RWPE2 (cell line): ENCODE measurements around the gene ANKLE2.
"Not testable (repeated sequence)": the region's sequence is repeated elsewhere in the genome, so short reads cannot be mapped to it uniquely, and the experiment has no call there.

Experiments
- ATAC-seq: fragments of 200-7000 bp; cut with Tn5 transposase; 3 replicates; pipeline ENCODE4 v1.9.1; 2021; ENCODE audit warnings: low read depth
- DNase-seq: peaks from one replicate; pipeline ENCODE4 v3.0.0-alpha.2; 2020; ENCODE audit warnings: low spot score
- H3K27ac ChIP-seq: fragments of 450-650 bp; 2 replicates; pipeline ENCODE4 v1.5.1; 2017; ENCODE audit warnings: mild to moderate bottlenecking; ENCODE audit not compliant: poor library complexity, severe bottlenecking
- H3K27me3 ChIP-seq: fragments of 250-450 bp; sonication (Bioruptor Pico); 2 replicates; pipeline ENCODE4 v1.5.1; 2021; ENCODE audit warnings: mild to moderate bottlenecking, moderate library complexity; ENCODE audit not compliant: insufficient read depth, poor library complexity, severe bottlenecking
- H3K36me3 ChIP-seq: fragments of 250-450 bp; sonication (Bioruptor Pico); 2 replicates; pipeline ENCODE4 v1.5.1; 2020; ENCODE audit warnings: low read depth, mild to moderate bottlenecking, moderate library complexity
- H3K4me1 ChIP-seq: fragments of 250-450 bp; sonication (Bioruptor Pico); 2 replicates; pipeline ENCODE4 v1.5.1; 2021; ENCODE audit warnings: mild to moderate bottlenecking, moderate library complexity; ENCODE audit not compliant: insufficient read depth, poor library complexity, severe bottlenecking
- H3K4me3 ChIP-seq: fragments of 250-450 bp; sonication (Bioruptor Pico); 2 replicates; pipeline ENCODE4 v1.5.1; 2021; ENCODE audit warnings: mild to moderate bottlenecking, moderate library complexity; ENCODE audit not compliant: severe bottlenecking
- H3K9me3 ChIP-seq: fragments of 250-450 bp; sonication (Bioruptor Pico); 2 replicates; pipeline ENCODE4 v1.5.1; 2021; ENCODE audit warnings: mild to moderate bottlenecking, moderate library complexity; ENCODE audit not compliant: severe bottlenecking
- TF ChIP-seq, protein P1 (sequence below): fragments of 450-650 bp; IDR thresholded peaks from one replicate; pipeline ENCODE4 v1.5.1; 2017; ENCODE audit warnings: mild to moderate bottlenecking, moderate library complexity; ENCODE audit not compliant: poor library complexity, severe bottlenecking

Gene ANKLE2

DNA sequence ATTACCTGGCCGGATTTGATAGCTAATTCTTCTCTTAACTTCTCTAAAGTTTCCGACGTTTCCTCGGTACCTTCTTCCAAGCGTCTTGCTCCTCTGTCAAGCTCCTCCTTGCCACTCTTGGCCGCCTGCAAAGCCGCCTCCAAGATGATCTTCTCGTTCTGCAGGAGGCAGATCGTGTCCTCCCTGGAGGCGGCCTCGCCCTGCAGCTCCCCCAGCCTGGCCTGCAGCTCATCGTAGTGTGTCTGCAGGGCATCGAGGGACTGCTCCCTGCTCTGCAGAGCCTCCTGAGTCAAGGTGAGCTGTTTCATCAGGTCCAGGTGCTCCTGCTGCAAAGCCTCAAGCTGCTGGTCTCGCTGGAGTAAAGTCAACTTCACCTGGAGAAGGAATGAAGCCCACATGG, 34.2 kb upstream of the ANKLE2 start:
- H3K9me3 ChIP-seq: no peaks in the 10 kb centered on the region
- H3K4me1 ChIP-seq: no peaks in the 10 kb centered on the region
- peaks cover 55% of the 10 kb centered on the region for H3K36me3 ChIP-seq
- no peaks in the 10 kb centered on the region for H3K27me3 ChIP-seq
- H3K27ac ChIP-seq: no peak overlapping the region
- TF ChIP-seq, protein P1, sequence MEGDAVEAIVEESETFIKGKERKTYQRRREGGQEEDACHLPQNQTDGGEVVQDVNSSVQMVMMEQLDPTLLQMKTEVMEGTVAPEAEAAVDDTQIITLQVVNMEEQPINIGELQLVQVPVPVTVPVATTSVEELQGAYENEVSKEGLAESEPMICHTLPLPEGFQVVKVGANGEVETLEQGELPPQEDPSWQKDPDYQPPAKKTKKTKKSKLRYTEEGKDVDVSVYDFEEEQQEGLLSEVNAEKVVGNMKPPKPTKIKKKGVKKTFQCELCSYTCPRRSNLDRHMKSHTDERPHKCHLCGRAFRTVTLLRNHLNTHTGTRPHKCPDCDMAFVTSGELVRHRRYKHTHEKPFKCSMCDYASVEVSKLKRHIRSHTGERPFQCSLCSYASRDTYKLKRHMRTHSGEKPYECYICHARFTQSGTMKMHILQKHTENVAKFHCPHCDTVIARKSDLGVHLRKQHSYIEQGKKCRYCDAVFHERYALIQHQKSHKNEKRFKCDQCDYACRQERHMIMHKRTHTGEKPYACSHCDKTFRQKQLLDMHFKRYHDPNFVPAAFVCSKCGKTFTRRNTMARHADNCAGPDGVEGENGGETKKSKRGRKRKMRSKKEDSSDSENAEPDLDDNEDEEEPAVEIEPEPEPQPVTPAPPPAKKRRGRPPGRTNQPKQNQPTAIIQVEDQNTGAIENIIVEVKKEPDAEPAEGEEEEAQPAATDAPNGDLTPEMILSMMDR: no peak
- DNase-seq (no peak), ATAC-seq (no peak)
- no peak overlapping the region for H3K4me3 ChIP-seq

DNA sequence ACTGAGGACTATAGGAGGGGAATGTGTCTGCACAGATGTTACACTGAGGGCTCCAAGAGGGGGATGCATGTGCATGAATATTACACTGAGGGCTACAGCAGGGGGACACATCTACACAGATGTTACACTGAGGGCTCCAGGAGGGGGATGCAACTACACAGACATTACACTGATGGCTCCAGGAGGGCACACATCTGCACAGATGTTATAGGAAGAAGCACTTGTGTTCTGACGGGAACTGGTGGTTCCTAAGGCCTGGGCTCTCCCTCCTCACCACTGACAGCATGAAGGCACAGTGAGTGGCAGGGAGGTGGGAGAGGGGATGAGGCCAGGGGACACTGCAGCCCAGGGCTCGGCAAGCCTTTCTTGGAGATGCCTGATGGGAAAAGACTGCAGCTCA, 30.3 kb upstream of the ANKLE2 start:
- DNase-seq, H3K27ac ChIP-seq, ATAC-seq, H3K27me3 ChIP-seq, H3K9me3 ChIP-seq, H3K4me1 ChIP-seq, H3K4me3 ChIP-seq: not testable (repeated sequence)
- H3K36me3 ChIP-seq: peaks cover 51% of the 10 kb centered on the region

DNA sequence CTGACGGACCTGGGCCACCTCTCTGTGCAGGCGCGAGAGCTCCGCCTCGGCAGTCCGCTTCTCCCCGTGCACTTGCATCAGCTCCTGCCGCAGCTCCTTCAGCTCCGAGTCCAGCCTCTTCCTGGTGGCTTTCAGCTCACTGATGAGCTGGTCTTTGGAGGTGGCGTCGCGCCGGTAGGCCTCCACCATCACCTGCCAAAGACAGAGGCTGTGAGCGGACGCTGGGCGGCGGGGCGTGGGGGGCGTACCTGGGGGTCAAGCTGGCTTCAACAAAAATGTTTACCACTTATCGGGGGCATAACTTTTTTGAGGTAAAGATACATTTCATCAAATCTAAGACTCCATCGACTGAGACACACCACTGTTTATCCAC, 27.5 kb upstream of the ANKLE2 start:
- H3K36me3 ChIP-seq: peaks cover 47% of the 10 kb centered on the region
- TF ChIP-seq, protein P1: no peak
- H3K27me3 ChIP-seq: no peaks in the 10 kb centered on the region
- no peaks in the 10 kb centered on the region for H3K4me1 ChIP-seq
- no peak overlapping the region for H3K27ac ChIP-seq
- H3K9me3 ChIP-seq: no peaks in the 10 kb centered on the region
- H3K4me3 ChIP-seq: no peak overlapping the region
- no peak for DNase-seq
- no peak for ATAC-seq

DNA sequence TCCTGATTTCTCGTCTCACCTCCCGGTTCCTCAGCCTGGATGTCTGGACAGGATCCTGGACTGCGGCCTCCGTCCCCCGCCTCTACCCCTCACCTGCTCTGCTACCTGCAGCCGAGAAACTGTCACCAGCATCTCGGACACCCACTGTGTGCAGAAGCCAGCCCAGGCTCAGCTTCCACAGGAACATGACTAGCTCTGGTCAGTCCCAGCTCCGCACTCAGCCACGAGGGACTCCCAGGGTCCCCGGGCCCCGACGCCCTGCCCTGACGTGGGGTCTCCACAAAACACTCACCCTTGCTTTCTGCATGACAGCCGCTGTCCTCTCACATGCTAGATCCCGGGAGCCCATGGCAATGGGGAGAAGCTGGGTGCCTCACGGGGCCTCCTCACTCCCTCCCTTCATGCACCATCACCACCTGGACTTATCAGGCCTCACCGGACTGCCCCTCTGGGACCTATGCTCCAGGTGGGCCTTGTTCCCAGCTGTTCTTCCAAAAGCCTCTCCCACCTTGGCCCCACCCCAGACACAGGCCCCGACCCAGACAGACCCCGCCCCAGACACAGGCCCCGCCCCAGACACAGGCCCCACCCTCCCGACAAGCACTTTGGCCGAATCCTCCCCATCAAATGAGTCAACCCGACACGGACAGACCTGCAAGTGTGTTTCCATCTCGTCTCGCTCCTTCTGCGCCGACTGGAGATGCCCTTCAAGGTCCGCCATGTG, 26.9 kb upstream of the ANKLE2 start:
- peak; percentile 32; the same call in 1 of the 3 replicates for ATAC-seq
- TF ChIP-seq, protein P1: no peak
- H3K4me1 ChIP-seq: no peaks in the 10 kb centered on the region
- no peaks in the 10 kb centered on the region for H3K9me3 ChIP-seq
- H3K4me3 ChIP-seq: no peak overlapping the region
- no peak overlapping the region for H3K27ac ChIP-seq
- H3K36me3 ChIP-seq: peaks cover 49% of the 10 kb centered on the region
- DNase-seq: no peak
- H3K27me3 ChIP-seq: no peaks in the 10 kb centered on the region

DNA sequence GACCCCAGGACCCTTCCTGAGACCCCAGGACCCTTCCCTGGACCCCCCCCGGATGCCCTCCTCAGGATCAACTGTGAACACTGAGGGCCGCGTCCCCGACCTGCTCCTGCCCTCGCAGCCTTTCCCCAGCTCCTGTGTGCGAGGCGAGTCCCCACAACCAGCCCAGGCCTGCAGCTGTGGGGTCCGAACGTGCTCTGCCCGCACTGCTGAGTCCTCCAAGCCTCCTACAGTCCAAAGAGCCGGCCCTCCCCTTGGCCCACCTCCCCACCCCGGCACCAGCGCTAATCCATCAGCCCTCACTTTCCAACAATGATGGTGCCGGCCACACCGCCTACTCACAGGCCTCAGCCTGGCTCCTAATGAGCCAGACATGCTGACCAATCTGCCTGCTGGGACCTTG, 26.2 kb upstream of the ANKLE2 start:
- H3K27me3 ChIP-seq: no peaks in the 10 kb centered on the region
- no peak overlapping the region for H3K27ac ChIP-seq
- H3K36me3 ChIP-seq: peaks cover 50% of the 10 kb centered on the region
- no peaks in the 10 kb centered on the region for H3K9me3 ChIP-seq
- ATAC-seq (no peak), DNase-seq (no peak)
- H3K4me1 ChIP-seq: no peaks in the 10 kb centered on the region
- H3K4me3 ChIP-seq: no peak overlapping the region
- TF ChIP-seq, protein P1: no peak
